Mononuclear cell (primary cell): ENCODE data around the gene FGB. TPM values are rescaled to one million over a fixed set of nuclear protein-coding genes. Genes with fewer than 3 reads are reported as not detected.

Experiments
- H3K27me3 ChIP-seq: 2 replicates; pipeline ENCODE4 v1.6.0; 2011; ENCODE audit warnings: low read length, control low read depth; ENCODE audit not compliant: insufficient read depth
- H3K4me1 ChIP-seq: 2 replicates; pipeline ENCODE4 v1.5.1; 2011; ENCODE audit warnings: mild to moderate bottlenecking, low read length, control low read depth; ENCODE audit not compliant: insufficient read depth
- H3K4me3 ChIP-seq: 2 replicates; pipeline ENCODE4 v1.5.1; 2011; ENCODE audit warnings: mild to moderate bottlenecking, low read length, moderate library complexity
- H3K9me3 ChIP-seq: 2 replicates; pipeline ENCODE4 v1.5.1; 2011; ENCODE audit warnings: low read depth, mild to moderate bottlenecking, control low read depth, low read length
- total RNA-seq: library from RNA; depleted of rRNA; stranded (reverse); fragments of >200 nt; gene quantifications from one replicate; pipeline ENCODE4 v1.2.3, GENCODE V29; 2012

Gene FGB
- total RNA-seq, 1 donor = not detected

DNA sequence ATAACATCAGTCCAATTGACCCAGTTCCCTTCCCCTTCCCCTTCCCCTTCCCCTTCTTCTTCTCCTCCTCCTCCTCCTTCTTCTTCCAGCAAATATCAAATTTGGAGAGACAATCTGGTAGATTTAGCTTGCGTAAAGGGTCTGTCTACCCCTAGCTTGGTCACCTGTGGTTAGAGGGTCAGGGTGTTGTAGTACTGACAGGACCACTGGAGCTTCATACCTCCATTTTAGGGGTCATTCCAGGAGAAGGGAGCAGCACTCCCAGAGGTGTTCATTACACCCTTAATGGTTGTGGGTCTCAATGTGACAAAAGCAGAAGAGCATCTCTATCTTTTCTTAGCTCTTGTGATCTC lies 3.7 kb upstream of the FGB start:
- Histone ChIP-seq H3K4me1 (no peaks in the 10 kb centered on the region), H3K4me3 (no peak overlapping the region), H3K27me3 (no peaks in the 10 kb centered on the region), H3K9me3 (no peaks in the 10 kb centered on the region)

GRCh38 chr4:154559494-154560418 lies 3.1 kb upstream of the FGB start:
- Histone ChIP-seq H3K4me1 (no peaks in the 10 kb centered on the region), H3K27me3 (no peaks in the 10 kb centered on the region), H3K9me3 (no peaks in the 10 kb centered on the region), H3K4me3 (no peak overlapping the region)

GRCh38 chr4:154560419-154560801 lies 2.4 kb upstream of the FGB start:
- Histone ChIP-seq H3K4me3 (no peak overlapping the region), H3K27me3 (no peaks in the 10 kb centered on the region), H3K4me1 (no peaks in the 10 kb centered on the region), H3K9me3 (no peaks in the 10 kb centered on the region)

DNA sequence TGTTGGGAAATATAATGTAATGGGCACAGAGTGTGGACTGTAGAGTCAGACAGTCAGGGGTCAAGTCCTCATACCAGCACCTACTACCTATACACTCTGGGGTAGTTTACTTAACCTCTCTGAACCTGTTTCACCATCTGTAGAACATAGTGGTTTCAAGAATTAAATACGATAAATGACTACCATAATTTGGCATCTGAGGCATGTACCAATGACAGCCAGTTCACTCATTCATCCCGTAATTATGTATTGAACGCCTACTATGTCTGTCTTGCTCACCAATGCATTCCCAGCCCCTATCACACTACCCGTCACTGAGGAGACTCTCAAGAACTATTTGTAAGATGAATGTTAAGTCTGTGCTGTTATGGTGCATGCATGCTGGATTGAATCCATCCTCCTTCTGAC lies 2.0 kb upstream of the FGB start:
- H3K4me3 ChIP-seq = no peak overlapping the region
- H3K9me3 ChIP-seq = no peaks in the 10 kb centered on the region
- H3K4me1 ChIP-seq = no peaks in the 10 kb centered on the region
- no peaks in the 10 kb centered on the region for H3K27me3 ChIP-seq

- Histone ChIP-seq H3K27me3 (no peaks in the 10 kb centered on the region), H3K9me3 (no peaks in the 10 kb centered on the region), H3K4me3 (no peak overlapping the region), H3K4me1 (no peaks in the 10 kb centered on the region)
Observed at GRCh38 chr4:154564311-154564710, 1.5 kb downstream of the FGB start.

DNA sequence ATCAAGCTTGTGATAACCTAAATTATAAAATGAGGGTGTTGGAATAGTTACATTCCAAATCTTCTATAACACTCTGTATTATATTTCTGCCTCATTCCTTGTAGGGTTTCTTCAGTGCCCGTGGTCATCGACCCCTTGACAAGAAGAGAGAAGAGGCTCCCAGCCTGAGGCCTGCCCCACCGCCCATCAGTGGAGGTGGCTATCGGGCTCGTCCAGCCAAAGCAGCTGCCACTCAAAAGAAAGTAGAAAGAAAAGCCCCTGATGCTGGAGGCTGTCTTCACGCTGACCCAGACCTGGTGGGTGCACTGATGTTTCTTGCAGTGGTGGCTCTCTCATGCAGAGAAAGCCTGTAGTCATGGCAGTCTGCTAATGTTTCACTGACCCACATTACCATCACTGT lies 2.9 kb downstream of the FGB start:
- Histone ChIP-seq H3K27me3 (no peaks in the 10 kb centered on the region), H3K4me3 (no peak overlapping the region), H3K4me1 (no peaks in the 10 kb centered on the region), H3K9me3 (no peaks in the 10 kb centered on the region)

DNA sequence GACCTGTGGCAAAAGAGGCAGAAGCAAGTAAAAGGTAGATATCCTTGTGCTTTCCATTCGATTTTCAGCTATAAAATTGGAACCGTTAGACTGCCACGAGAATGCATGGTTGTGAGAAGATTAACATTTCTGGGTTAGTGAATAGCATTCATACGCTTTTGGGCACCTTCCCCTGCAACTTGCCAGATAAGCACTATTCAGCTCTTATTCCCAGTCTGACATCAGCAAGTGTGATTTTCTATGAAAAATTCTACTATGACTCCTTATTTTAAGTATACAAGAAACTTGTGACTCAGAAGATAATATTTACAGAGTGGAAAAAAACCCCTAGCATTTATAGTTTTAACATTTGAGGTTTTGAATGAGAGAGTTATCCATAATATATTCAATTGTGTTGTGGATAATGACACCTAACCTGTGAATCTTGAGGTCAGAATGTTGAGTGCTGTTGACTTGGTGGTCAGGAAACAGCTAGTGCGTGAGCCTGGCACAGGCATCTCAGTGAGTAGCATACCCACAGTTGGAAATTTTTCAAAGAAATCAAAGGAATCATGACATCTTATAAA lies 3.9 kb downstream of the FGB start:
- H3K4me1 ChIP-seq = no peaks in the 10 kb centered on the region
- H3K4me3 ChIP-seq = no peak overlapping the region
- no peaks in the 10 kb centered on the region for H3K9me3 ChIP-seq
- no peaks in the 10 kb centered on the region for H3K27me3 ChIP-seq

GRCh38 chr4:154569028-154569427 lies 6.2 kb downstream of the FGB start:
- H3K4me1 ChIP-seq = no peaks in the 10 kb centered on the region
- no peak overlapping the region for H3K4me3 ChIP-seq
- H3K9me3 ChIP-seq = no peaks in the 10 kb centered on the region
- H3K27me3 ChIP-seq = no peaks in the 10 kb centered on the region

GRCh38 chr4:154569584-154569983 lies 6.8 kb downstream of the FGB start:
- Histone ChIP-seq H3K9me3 (no peaks in the 10 kb centered on the region), H3K4me3 (no peak overlapping the region), H3K4me1 (no peaks in the 10 kb centered on the region), H3K27me3 (no peaks in the 10 kb centered on the region)

- Histone ChIP-seq H3K27me3 (peaks cover 7% of the 10 kb centered on the region), H3K9me3 (no peaks in the 10 kb centered on the region), H3K4me1 (no peaks in the 10 kb centered on the region), H3K4me3 (no peak overlapping the region)
Observed at GRCh38 chr4:154573190-154573870, 10.5 kb downstream of the FGB start.

GRCh38 chr4:154574311-154574710 lies 11.5 kb downstream of the FGB start:
- Histone ChIP-seq H3K9me3 (no peaks in the 10 kb centered on the region), H3K27me3 (peaks cover 7% of the 10 kb centered on the region), H3K4me1 (no peaks in the 10 kb centered on the region), H3K4me3 (no peak overlapping the region)

GRCh38 chr4:154577324-154577723 lies 14.5 kb downstream of the FGB start:
- Histone ChIP-seq H3K4me3 (no peak overlapping the region), H3K4me1 (no peaks in the 10 kb centered on the region)

DNA sequence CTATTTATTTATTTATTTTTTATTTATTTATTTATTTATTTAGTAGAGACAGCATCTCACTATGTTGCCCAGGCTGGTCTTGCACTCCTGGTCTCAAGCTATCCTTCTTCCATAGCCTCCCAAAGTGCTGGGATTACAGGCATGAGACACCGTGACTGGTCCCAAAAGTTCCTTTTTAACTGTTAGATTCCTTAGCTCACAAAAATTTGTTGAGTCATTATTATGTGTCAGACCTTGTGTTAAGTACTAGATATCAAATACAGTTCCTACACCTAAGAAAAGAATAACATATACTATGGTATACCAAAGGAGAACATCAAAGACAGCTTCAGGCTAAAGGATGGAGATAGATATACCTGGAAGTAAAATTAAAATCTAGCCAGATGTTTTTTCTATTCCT lies 16.1 kb downstream of the FGB start:
- Histone ChIP-seq H3K4me3 (no peak overlapping the region), H3K27me3 (peaks cover 11% of the 10 kb centered on the region), H3K9me3 (no peaks in the 10 kb centered on the region), H3K4me1 (no peaks in the 10 kb centered on the region)

More at GRCh38 chr4:154577324-154577723, 14.5 kb downstream of the FGB start:
- Histone ChIP-seq H3K27me3 (peaks cover 11% of the 10 kb centered on the region), H3K9me3 (no peaks in the 10 kb centered on the region)

DNA sequence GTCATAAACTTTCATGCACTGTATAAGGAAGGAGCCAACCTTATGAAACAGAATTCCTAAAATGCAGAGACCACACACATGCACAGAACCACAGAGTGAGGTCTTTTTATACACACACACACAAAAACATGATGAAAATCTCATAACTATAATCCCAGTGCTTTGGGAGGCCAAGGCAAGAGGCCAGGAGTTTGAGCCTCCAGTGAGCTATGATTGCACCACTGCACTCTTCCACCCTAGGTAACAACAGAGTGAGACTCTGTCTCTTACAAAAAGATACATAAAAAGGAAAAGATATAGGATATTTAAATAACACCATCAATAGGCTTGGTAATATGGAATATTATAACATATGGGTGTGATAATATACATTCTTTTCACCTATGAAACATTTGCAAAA lies 17.1 kb downstream of the FGB start:
- H3K27me3 ChIP-seq = peaks cover 11% of the 10 kb centered on the region
- no peaks in the 10 kb centered on the region for H3K9me3 ChIP-seq
- H3K4me1 ChIP-seq = no peaks in the 10 kb centered on the region
- no peak overlapping the region for H3K4me3 ChIP-seq

DNA sequence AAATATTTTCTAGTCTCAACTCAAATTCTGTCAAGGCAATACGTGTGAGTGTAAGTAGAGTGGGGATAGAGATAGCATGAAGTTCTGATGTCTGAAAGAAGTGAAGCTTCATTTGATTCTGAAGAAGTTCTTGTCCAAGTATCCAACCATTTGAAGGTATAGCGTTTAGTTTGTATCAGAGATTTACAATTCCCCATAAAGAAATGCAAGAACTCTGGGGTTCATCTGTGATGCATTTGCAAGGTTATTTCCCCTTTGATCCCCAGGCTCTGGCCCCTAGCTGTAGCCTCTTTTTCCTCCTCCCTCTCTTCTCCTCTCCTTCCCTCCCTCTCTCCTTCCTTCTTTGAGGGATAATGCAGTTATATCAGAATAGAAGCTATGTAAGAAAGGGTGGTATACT lies 19.9 kb downstream of the FGB start:
- Histone ChIP-seq H3K4me1 (no peaks in the 10 kb centered on the region), H3K27me3 (peaks cover 4% of the 10 kb centered on the region), H3K9me3 (no peaks in the 10 kb centered on the region), H3K4me3 (no peak overlapping the region)
